ENCODE results near the gene GPR84.

The GPR84 gene

DNA sequence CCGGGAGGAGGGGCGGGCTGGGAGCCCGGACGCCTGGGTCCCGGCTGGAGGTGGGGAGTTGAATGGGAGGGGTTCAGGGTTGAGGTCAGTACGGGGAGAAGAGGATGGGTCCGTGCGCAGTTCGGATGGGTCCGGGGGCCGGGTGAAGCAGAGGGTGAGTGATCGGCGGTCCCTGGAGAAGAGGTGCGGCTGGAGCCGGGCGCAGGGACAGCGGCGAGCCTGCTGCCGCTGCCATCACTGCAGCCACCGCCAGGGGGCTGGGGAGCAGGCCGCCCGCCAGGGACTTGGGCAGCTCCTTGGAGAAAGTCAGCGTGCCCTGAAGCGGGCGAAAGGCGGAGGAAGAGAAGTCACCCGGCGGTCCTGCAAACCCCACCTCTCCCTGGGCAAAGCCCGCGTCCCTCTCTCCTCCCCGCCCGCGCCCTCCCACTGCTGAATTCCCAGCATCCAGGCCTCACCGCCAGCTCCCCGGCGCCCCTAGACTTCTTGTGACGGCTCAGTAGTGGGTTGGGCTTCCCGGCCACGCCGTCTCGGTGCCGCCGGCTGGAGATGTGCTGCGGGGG is 6.0 kb upstream of the GPR84 start:
- no peaks in the 10 kb centered on the region for H3K9me3 ChIP-seq (ENCODE audit: control insufficient read depth, insufficient read depth, low read length)
- H3K27me3 ChIP-seq (ENCODE audit: control insufficient read depth, insufficient read depth, low read length): peaks cover 29% of the 10 kb centered on the region
- peaks cover 13% of the 10 kb centered on the region for H3K36me3 ChIP-seq (ENCODE audit: control insufficient read depth, insufficient read depth, low read length)
- H3K9ac ChIP-seq (ENCODE audit: low read depth, low read length): no peak overlapping the region
- H3K4me3 ChIP-seq (ENCODE audit: low read depth, low read length): peak overlapping the region; percentile 46
- H3K4me1 ChIP-seq (ENCODE audit: control insufficient read depth, insufficient read depth, low read length): peaks cover 3% of the 10 kb centered on the region

DNA sequence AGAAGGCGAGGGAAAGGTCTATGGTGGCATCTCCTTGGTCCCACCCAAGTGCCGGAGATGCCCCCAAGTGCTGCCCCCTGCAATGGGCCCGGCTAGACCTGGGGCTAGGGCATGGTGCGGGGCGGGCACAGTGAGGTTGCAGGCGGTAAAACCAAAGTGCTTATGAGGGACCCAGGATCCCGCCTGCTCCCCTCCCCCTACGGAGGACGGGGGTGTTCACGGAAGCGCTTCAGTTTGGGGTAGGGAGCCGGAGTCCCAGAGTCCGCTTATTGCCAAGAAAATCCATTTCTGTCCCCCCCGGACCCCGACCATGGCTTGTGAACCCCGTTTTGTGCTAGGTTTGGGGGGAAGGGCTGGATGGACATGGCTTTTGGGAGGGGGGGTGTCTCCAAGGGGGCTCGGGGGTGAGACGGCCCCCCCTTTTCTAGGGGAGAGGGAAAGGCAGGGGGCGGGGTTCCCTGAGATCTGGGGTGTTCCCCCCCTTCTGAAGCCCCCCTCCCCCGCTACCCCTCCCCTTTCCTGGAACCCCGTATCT is 5.4 kb upstream of the GPR84 start:
- H3K9me3 ChIP-seq (ENCODE audit: control insufficient read depth, insufficient read depth, low read length): no peaks in the 10 kb centered on the region
- H3K4me1 ChIP-seq (ENCODE audit: control insufficient read depth, insufficient read depth, low read length): peaks cover 3% of the 10 kb centered on the region
- H3K36me3 ChIP-seq (ENCODE audit: control insufficient read depth, insufficient read depth, low read length): peaks cover 11% of the 10 kb centered on the region
- peak overlapping the region; percentile 60 for H3K4me3 ChIP-seq (ENCODE audit: low read depth, low read length)
- no peak overlapping the region for H3K9ac ChIP-seq (ENCODE audit: low read depth, low read length)
- peaks cover 32% of the 10 kb centered on the region for H3K27me3 ChIP-seq (ENCODE audit: control insufficient read depth, insufficient read depth, low read length)

DNA sequence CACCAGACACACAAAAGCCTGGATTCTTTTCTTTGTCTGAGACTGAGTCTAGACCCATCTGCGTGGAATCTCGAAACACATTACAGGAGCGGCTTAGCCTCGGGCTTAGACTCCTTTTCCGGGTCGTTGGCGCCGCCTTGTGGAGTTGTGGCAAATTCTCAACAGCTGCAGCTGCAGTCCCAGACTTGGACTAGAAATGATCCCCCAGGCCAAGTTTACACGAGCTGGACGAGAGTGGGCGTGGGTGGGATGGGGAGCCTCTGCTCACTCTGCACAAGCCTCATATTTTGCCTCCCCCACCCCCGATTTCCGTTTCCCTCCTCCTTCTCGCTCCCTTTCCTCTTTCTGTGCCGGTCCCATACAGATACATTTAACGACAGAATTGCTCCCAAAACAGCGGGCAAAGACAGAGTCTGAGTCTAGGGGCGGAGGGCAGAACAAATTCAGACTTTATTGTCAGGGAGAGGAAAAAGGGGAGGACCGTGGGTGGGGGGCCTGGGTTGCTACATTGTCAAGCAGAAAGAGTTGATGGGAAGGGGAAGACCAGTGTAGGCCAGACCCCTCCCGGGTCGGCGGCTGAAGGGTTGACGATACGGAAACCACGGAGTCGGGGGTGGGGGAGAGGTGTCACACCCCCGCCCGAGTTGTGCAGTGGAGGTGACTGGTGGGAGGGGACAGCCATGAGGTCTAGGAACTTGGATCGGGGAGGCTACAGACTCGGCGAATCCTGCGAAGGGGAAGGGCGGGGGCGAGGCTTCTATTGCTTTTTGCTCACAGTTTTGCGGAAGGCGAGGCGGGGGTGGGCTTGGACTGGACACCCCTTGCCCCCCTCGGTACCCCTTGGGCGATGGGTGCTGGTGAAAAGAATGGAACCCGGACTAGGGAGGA is 4.7 kb upstream of the GPR84 start:
- H3K36me3 ChIP-seq (ENCODE audit: control insufficient read depth, insufficient read depth, low read length): peaks cover 11% of the 10 kb centered on the region
- H3K9me3 ChIP-seq (ENCODE audit: control insufficient read depth, insufficient read depth, low read length): no peaks in the 10 kb centered on the region
- H3K9ac ChIP-seq (ENCODE audit: low read depth, low read length): no peak overlapping the region
- peak overlapping the region; percentile 60 for H3K4me3 ChIP-seq (ENCODE audit: low read depth, low read length)
- no peaks in the 10 kb centered on the region for H3K4me1 ChIP-seq (ENCODE audit: control insufficient read depth, insufficient read depth, low read length)
- peaks cover 32% of the 10 kb centered on the region for H3K27me3 ChIP-seq (ENCODE audit: control insufficient read depth, insufficient read depth, low read length)

- Histone ChIP-seq H3K9ac (ENCODE audit: low read depth, low read length) (no peak overlapping the region), H3K27me3 (ENCODE audit: control insufficient read depth, insufficient read depth, low read length) (peaks cover 32% of the 10 kb centered on the region), H3K9me3 (ENCODE audit: control insufficient read depth, insufficient read depth, low read length) (no peaks in the 10 kb centered on the region), H3K4me3 (ENCODE audit: low read depth, low read length) (peak overlapping the region; percentile 60), H3K4me1 (ENCODE audit: control insufficient read depth, insufficient read depth, low read length) (no peaks in the 10 kb centered on the region), H3K36me3 (ENCODE audit: control insufficient read depth, insufficient read depth, low read length) (peaks cover 4% of the 10 kb centered on the region)
Observed at GRCh38 chr12:54368025-54368708, 3.9 kb upstream of the GPR84 start.

DNA sequence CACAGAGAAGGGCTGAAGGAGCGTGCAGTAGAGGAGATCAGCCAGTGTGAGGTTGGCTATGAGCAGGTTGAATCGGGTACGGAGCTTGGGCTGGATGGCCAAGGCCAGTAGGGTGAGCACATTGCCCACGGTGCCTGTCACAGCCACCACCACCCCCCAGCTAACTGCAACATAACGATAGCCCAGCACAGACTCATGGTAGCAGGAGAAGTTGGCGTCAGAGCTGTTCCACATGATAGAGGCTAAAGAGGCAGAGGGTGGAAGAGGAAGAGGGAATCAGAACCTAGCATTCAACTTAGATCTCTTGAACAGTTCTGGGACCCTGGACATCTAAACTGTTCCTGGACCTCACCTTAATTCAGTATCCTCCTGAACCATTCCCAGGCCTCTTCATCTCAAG is 668 bp downstream of the GPR84 start:
- no peaks in the 10 kb centered on the region for H3K36me3 ChIP-seq (ENCODE audit: control insufficient read depth, insufficient read depth, low read length)
- H3K9me3 ChIP-seq (ENCODE audit: control insufficient read depth, insufficient read depth, low read length): no peaks in the 10 kb centered on the region
- peaks cover 22% of the 10 kb centered on the region for H3K27me3 ChIP-seq (ENCODE audit: control insufficient read depth, insufficient read depth, low read length)
- peaks cover 3% of the 10 kb centered on the region for H3K4me1 ChIP-seq (ENCODE audit: control insufficient read depth, insufficient read depth, low read length)
- H3K9ac ChIP-seq (ENCODE audit: low read depth, low read length): no peak overlapping the region
- no peak overlapping the region for H3K4me3 ChIP-seq (ENCODE audit: low read depth, low read length)

DNA sequence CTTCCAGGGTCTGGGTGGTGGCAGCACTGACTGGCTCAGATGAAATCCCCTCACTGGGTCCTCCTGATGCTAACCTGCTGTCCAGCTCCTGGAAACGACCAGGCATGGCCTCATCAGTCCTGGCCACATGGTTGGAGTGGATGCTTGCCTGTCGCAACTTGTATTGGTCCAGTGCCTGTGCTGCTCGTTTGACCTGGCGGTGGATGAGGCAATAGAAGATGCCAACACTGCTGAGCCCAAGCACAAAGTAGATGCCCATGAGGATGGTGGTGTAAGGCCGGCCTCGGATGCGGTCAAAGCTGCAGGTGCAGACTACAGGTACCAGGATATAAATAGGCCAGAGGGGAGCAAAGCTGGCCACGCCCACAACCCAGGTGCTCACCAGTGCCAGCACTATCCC is 1.2 kb downstream of the GPR84 start:
- H3K4me3 ChIP-seq (ENCODE audit: low read depth, low read length): no peak overlapping the region
- H3K36me3 ChIP-seq (ENCODE audit: control insufficient read depth, insufficient read depth, low read length): no peaks in the 10 kb centered on the region
- H3K4me1 ChIP-seq (ENCODE audit: control insufficient read depth, insufficient read depth, low read length): peaks cover 3% of the 10 kb centered on the region
- H3K27me3 ChIP-seq (ENCODE audit: control insufficient read depth, insufficient read depth, low read length): peaks cover 17% of the 10 kb centered on the region
- no peaks in the 10 kb centered on the region for H3K9me3 ChIP-seq (ENCODE audit: control insufficient read depth, insufficient read depth, low read length)
- H3K9ac ChIP-seq (ENCODE audit: low read depth, low read length): no peak overlapping the region

GRCh38 chr12:54360717-54361456 is 3.4 kb downstream of the GPR84 start:
- H3K27me3 ChIP-seq (ENCODE audit: control insufficient read depth, insufficient read depth, low read length): peaks cover 5% of the 10 kb centered on the region
- no peak overlapping the region for H3K4me3 ChIP-seq (ENCODE audit: low read depth, low read length)
- no peaks in the 10 kb centered on the region for H3K36me3 ChIP-seq (ENCODE audit: control insufficient read depth, insufficient read depth, low read length)
- no peaks in the 10 kb centered on the region for H3K9me3 ChIP-seq (ENCODE audit: control insufficient read depth, insufficient read depth, low read length)
- H3K9ac ChIP-seq (ENCODE audit: low read depth, low read length): no peak overlapping the region
- H3K4me1 ChIP-seq (ENCODE audit: control insufficient read depth, insufficient read depth, low read length): peaks cover 24% of the 10 kb centered on the region

- H3K4me1 ChIP-seq (ENCODE audit: control insufficient read depth, insufficient read depth, low read length): peaks cover 28% of the 10 kb centered on the region
- H3K36me3 ChIP-seq (ENCODE audit: control insufficient read depth, insufficient read depth, low read length): no peaks in the 10 kb centered on the region
- no peaks in the 10 kb centered on the region for H3K9me3 ChIP-seq (ENCODE audit: control insufficient read depth, insufficient read depth, low read length)
- peak overlapping the region; percentile 78 for H3K4me3 ChIP-seq (ENCODE audit: low read depth, low read length)
- no peak overlapping the region for H3K9ac ChIP-seq (ENCODE audit: low read depth, low read length)
- peaks cover 3% of the 10 kb centered on the region for H3K27me3 ChIP-seq (ENCODE audit: control insufficient read depth, insufficient read depth, low read length)
Observed at GRCh38 chr12:54359762-54360351, 4.4 kb downstream of the GPR84 start.

DNA sequence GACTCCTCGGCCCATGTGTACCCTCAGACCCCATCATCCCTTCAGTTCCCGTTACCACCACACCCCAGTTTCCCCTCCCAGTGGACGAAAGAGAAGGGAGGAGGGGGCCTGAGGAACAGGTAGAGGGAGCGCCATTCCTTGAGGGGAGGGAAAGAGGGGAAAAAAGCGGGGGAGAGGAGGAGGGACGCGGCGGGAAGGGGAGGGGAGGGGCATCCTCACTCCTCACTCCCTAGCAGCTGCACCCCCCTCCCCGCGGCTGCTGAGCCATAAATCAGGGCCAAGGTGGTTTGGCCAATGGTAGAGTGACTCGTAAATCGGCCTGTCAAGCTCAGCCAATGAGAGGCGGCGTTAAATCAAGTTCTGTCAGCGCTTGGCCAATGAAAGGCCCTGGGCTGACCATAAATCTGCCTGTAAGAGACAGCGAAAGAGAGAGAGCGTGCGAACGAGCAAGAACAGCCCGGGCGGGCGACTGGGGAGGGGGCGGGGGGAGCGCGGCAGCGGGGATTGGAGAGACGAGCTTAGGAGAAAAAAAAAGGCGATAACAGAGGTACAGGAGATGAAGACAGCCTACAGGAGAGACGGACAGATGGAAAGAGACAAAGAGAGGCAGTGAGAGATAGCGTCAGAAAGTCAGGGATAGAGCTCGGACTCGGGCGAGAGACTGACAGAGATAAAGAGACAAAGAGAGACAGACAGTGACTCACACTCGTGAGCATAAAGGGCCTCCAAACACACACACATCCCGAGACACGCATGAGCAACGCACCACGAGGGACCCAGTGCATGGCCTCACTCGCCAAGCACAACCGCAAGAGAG is 5.1 kb downstream of the GPR84 start:
- Histone ChIP-seq H3K4me1 (ENCODE audit: control insufficient read depth, insufficient read depth, low read length) (peaks cover 31% of the 10 kb centered on the region), H3K9ac (ENCODE audit: low read depth, low read length) (peak overlapping the region; percentile 49), H3K36me3 (ENCODE audit: control insufficient read depth, insufficient read depth, low read length) (no peaks in the 10 kb centered on the region), H3K4me3 (ENCODE audit: low read depth, low read length) (peak overlapping the region; percentile 96), H3K27me3 (ENCODE audit: control insufficient read depth, insufficient read depth, low read length) (peaks cover 3% of the 10 kb centered on the region), H3K9me3 (ENCODE audit: control insufficient read depth, insufficient read depth, low read length) (no peaks in the 10 kb centered on the region)

DNA sequence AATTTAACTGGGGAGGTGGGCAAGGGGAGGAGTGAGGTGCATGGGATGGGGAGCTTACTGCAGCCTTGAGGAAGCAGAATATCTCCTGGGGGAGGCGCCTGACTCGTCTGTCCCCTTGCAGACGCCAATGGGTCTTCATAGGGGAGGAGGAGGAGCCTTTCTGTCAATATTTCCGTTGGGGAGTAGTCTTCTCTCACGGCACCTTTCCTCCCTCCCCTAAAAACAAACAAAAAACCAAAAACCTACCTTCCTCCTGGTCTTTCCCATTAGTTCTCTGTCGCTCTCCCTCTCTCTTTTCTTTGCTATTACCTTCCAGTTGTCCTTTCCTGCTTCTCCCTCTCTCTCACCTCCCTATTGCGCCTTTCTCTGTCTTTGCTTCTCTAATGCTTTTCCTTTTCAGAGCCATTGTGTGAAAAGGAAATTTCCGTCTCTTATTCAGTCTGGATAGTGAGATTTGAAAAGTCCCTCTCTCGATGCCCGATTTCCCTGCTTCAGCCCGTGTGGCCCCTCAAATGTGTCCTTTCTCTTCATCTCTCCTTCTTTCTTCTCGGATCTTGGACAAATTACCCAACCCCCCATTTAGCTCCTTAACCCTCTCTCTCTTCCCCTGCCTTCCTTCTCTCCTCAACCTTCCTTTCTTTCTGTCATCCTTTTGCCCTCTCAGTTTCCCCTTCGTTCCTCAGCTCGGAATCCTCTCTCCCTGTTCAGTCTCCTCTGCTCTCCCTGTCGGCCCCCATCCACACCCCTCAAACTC is 5.9 kb downstream of the GPR84 start:
- Histone ChIP-seq H3K9me3 (ENCODE audit: control insufficient read depth, insufficient read depth, low read length) (no peaks in the 10 kb centered on the region), H3K4me3 (ENCODE audit: low read depth, low read length) (peak overlapping the region; percentile 96), H3K27me3 (ENCODE audit: control insufficient read depth, insufficient read depth, low read length) (peaks cover 3% of the 10 kb centered on the region), H3K4me1 (ENCODE audit: control insufficient read depth, insufficient read depth, low read length) (peaks cover 35% of the 10 kb centered on the region), H3K9ac (ENCODE audit: low read depth, low read length) (peak overlapping the region; percentile 49), H3K36me3 (ENCODE audit: control insufficient read depth, insufficient read depth, low read length) (no peaks in the 10 kb centered on the region)

Measured in iPS-15b (cell line).